ENCODE measurements around the gene COPS8. TPM values are rescaled to one million over a fixed set of nuclear protein-coding genes. Genes with fewer than 3 reads are reported as not detected.

Gene COPS8
- total RNA-seq, 1 experiment from 2014 or later = 249 TPM

- Mint-ChIP-seq H3K36me3 (ENCODE audit: insufficient read depth, unreplicated experiment) (no peaks in the 10 kb centered on the region), H3K4me3 (ENCODE audit: unreplicated experiment) (no peak overlapping the region), H3K27me3 (ENCODE audit: insufficient read depth, unreplicated experiment) (no peaks in the 10 kb centered on the region), H3K27ac (ENCODE audit: low read depth, unreplicated experiment) (no peak overlapping the region), H3K4me1 (ENCODE audit: insufficient read depth, unreplicated experiment) (peaks cover 2% of the 10 kb centered on the region), H3K9me3 (ENCODE audit: unreplicated experiment) (no peaks in the 10 kb centered on the region)
- POLR2A ChIA-PET = no interaction called here
- intact Hi-C loops (cut with micrococcal nuclease) = no loop called here
- TF ChIP-seq CTCF (IDR thresholded peaks at IDR 0.05; ENCODE audit: unreplicated experiment) = no peak
- CTCF ChIA-PET = no interaction called here
- no TSS peak for BruUV-seq (replicated peaks)
- DNase-seq (ENCODE audit: unreplicated experiment) = no peak
Measured at GRCh38 chr2:237136824-237137223, 51.1 kb downstream of the COPS8 start.

DNA sequence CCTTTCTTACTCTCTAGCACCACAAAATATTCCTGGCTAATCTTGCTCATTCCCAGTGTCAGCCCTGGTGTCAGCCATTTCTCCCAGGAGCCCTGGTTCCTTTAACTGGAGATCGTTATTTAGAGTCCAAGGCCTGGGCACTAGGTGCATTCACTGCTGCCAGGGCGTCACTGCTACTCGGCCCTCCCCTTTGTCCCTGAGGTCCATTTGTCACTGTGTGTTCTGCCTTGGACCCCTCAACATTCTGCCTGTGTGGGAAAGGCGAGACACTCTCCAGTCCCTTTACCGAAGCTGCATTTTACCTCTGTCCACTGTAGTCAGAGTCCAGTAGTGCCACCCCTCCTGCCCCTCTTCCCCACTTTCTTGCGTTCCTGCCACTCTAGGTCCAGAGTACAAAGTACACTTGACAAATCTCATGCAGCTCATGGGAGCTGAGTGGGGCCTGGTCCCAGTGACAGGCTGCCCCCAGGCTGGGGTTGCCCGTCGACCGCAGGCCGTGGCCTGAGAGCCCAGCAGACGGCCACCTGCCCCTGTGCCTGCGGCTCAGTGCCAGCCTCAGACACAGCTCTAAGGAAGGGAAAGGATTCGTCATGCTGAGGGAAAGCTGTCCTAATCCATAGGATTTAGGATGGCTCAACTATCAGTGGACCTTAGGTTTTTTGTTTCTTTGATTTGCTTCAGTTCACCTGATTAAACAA lies 52.1 kb downstream of the COPS8 start:
- Mint-ChIP-seq H3K9me3 (ENCODE audit: unreplicated experiment) (no peaks in the 10 kb centered on the region), H3K27me3 (ENCODE audit: insufficient read depth, unreplicated experiment) (no peaks in the 10 kb centered on the region), H3K4me3 (ENCODE audit: unreplicated experiment) (no peak overlapping the region), H3K27ac (ENCODE audit: low read depth, unreplicated experiment) (peak overlapping the region; percentile 59), H3K36me3 (ENCODE audit: insufficient read depth, unreplicated experiment) (no peaks in the 10 kb centered on the region), H3K4me1 (ENCODE audit: insufficient read depth, unreplicated experiment) (peaks cover 7% of the 10 kb centered on the region)
- no TSS peak for BruUV-seq (replicated peaks)
- no peak for TF ChIP-seq CTCF (IDR thresholded peaks at IDR 0.05; ENCODE audit: unreplicated experiment)
- CTCF ChIA-PET = interaction anchor here (0.7 to 0.8 kb wide), 2 partner anchors 448 to 569 kb away, joined by 3 read pairs; no protein-coding TSS in a partner anchor
- DNase-seq (ENCODE audit: unreplicated experiment) = no peak
- intact Hi-C loops (cut with micrococcal nuclease) = no loop called here
- POLR2A ChIA-PET = interaction anchor here (0.5 to 0.9 kb wide), 4 partner anchors 10 to 453 kb away, joined by 3 read pairs; partner anchors contain the start of gene RAB17

GRCh38 chr2:237139123-237139675 lies 53.5 kb downstream of the COPS8 start:
- Mint-ChIP-seq H3K27ac (ENCODE audit: low read depth, unreplicated experiment) (no peak overlapping the region), H3K36me3 (ENCODE audit: insufficient read depth, unreplicated experiment) (no peaks in the 10 kb centered on the region), H3K4me1 (ENCODE audit: insufficient read depth, unreplicated experiment) (peaks cover 20% of the 10 kb centered on the region), H3K9me3 (ENCODE audit: unreplicated experiment) (no peaks in the 10 kb centered on the region), H3K27me3 (ENCODE audit: insufficient read depth, unreplicated experiment) (no peaks in the 10 kb centered on the region), H3K4me3 (ENCODE audit: unreplicated experiment) (no peak overlapping the region)
- no TSS peak for BruUV-seq (replicated peaks)
- intact Hi-C loops (cut with micrococcal nuclease) = no loop called here
- DNase-seq (ENCODE audit: unreplicated experiment) = no peak
- TF ChIP-seq CTCF (IDR thresholded peaks at IDR 0.05; ENCODE audit: unreplicated experiment) = no peak
- POLR2A ChIA-PET = no interaction called here
- CTCF ChIA-PET = no interaction called here

GRCh38 chr2:237140689-237141285 lies 55.1 kb downstream of the COPS8 start:
- intact Hi-C loops (cut with micrococcal nuclease) = loop anchor here (5.0 kb wide), 1 partner anchor 43 kb away; no protein-coding TSS in a partner anchor
- no peak for TF ChIP-seq CTCF (IDR thresholded peaks at IDR 0.05; ENCODE audit: unreplicated experiment)
- CTCF ChIA-PET = interaction anchor here (1.3 to 3.4 kb wide), 2 partner anchors 19 to 270 kb away, joined by 3 to 18 read pairs; no protein-coding TSS in a partner anchor
- Mint-ChIP-seq H3K9me3 (ENCODE audit: unreplicated experiment) (no peaks in the 10 kb centered on the region), H3K36me3 (ENCODE audit: insufficient read depth, unreplicated experiment) (no peaks in the 10 kb centered on the region), H3K4me1 (ENCODE audit: insufficient read depth, unreplicated experiment) (peaks cover 28% of the 10 kb centered on the region), H3K27ac (ENCODE audit: low read depth, unreplicated experiment) (peak overlapping the region; percentile 85), H3K4me3 (ENCODE audit: unreplicated experiment) (no peak overlapping the region), H3K27me3 (ENCODE audit: insufficient read depth, unreplicated experiment) (no peaks in the 10 kb centered on the region)
- POLR2A ChIA-PET = interaction anchor here (1.3 to 3.7 kb wide), 5 partner anchors 13 to 55 kb away, joined by 4 to 28 read pairs (median 18); partner anchors contain the start of gene COPS8
- DNase-seq (ENCODE audit: unreplicated experiment) = no peak
- no TSS peak for BruUV-seq (replicated peaks)

All from MCF 10A (cell line).